Measurements from ENCODE around the gene WNT8A.
"Not testable (repeated sequence)": the region's sequence is repeated elsewhere in the genome, so short reads cannot be mapped to it uniquely, and the experiment has no call there.

WNT8A gene

GRCh38 chr5:138038826-138039225, 45.0 kb upstream of the WNT8A start:
- Histone ChIP-seq H3K27me3 (ENCODE audit: low read depth, low read length) (no peaks in the 10 kb centered on the region), H3K4me1 (ENCODE audit: low read length) (peaks cover 56% of the 10 kb centered on the region), H3K9me3 (ENCODE audit: insufficient read depth, low read length) (no peaks in the 10 kb centered on the region), H3K36me3 (replicated peaks; ENCODE audit: low read depth, low read length) (no peaks in the 10 kb centered on the region), H3K4me3 (ENCODE audit: low read length) (no peak overlapping the region), H2AFZ (ENCODE audit: low read depth, low read length) (no peak overlapping the region), H3K9ac (ENCODE audit: low read length) (peak overlapping the region; percentile 42; the same call in 1 of the 2 replicates), H3K4me2 (ENCODE audit: low read length) (peak overlapping the region; percentile 79), H3K79me2 (ENCODE audit: low read length) (no peaks in the 10 kb centered on the region), H4K20me1 (ENCODE audit: insufficient read depth, low read length) (no peaks in the 10 kb centered on the region), H3K27ac (ENCODE audit: low read length) (peak overlapping the region; percentile 90)
- TF ChIP-seq CTCF (IDR thresholded peaks at IDR 0.05; ENCODE audit: low read depth, low read length), result no peak
- no peak for TF ChIP-seq EZH2phosphoT487 (IDR thresholded peaks at IDR 0.05; ENCODE audit: low read depth)

DNA sequence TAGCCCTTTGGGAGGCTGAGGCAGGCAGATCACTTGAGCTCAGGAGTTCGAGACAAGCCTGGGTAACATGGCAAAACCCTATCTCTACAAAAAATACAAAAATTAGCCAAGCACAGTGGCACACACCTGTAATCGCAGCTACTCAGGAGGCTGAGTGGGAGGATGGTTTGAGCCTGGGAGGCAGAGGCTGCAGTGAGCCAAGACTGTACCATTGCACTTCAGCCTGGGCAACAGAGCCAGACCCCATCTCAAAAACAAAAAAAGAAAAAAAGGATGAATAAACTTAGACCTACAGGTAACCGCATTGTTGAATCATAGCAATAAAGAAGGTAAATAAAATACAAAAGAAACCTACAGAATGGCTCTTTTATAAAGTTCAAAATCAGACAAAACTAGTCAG, 38.5 kb upstream of the WNT8A start:
- H3K4me2 ChIP-seq (ENCODE audit: low read length); H3K9ac ChIP-seq (ENCODE audit: low read length); H3K27ac ChIP-seq (ENCODE audit: low read length); H3K36me3 ChIP-seq (replicated peaks; ENCODE audit: low read depth, low read length); H4K20me1 ChIP-seq (ENCODE audit: insufficient read depth, low read length); H2AFZ ChIP-seq (ENCODE audit: low read depth, low read length); H3K4me3 ChIP-seq (ENCODE audit: low read length); H3K27me3 ChIP-seq (ENCODE audit: low read depth, low read length); H3K9me3 ChIP-seq (ENCODE audit: insufficient read depth, low read length); H3K79me2 ChIP-seq (ENCODE audit: low read length): not testable (repeated sequence)
- H3K4me1 ChIP-seq (ENCODE audit: low read length), result peaks cover 13% of the 10 kb centered on the region

- Histone ChIP-seq H3K4me1 (ENCODE audit: low read length) (peaks cover 10% of the 10 kb centered on the region), H3K9me3 (ENCODE audit: insufficient read depth, low read length) (no peaks in the 10 kb centered on the region), H3K36me3 (replicated peaks; ENCODE audit: low read depth, low read length) (no peaks in the 10 kb centered on the region), H2AFZ (ENCODE audit: low read depth, low read length) (no peak overlapping the region), H3K27me3 (ENCODE audit: low read depth, low read length) (no peaks in the 10 kb centered on the region), H3K9ac (ENCODE audit: low read length) (no peak overlapping the region), H3K4me3 (ENCODE audit: low read length) (no peak overlapping the region), H3K27ac (ENCODE audit: low read length) (no peak overlapping the region), H4K20me1 (ENCODE audit: insufficient read depth, low read length) (no peaks in the 10 kb centered on the region), H3K79me2 (ENCODE audit: low read length) (no peaks in the 10 kb centered on the region), H3K4me2 (ENCODE audit: low read length) (no peak overlapping the region)
- no peak for TF ChIP-seq CTCF (IDR thresholded peaks at IDR 0.05; ENCODE audit: low read depth, low read length)
- no peak for TF ChIP-seq EZH2phosphoT487 (IDR thresholded peaks at IDR 0.05; ENCODE audit: low read depth)
Observed at GRCh38 chr5:138051441-138052296, 32.2 kb upstream of the WNT8A start.

DNA sequence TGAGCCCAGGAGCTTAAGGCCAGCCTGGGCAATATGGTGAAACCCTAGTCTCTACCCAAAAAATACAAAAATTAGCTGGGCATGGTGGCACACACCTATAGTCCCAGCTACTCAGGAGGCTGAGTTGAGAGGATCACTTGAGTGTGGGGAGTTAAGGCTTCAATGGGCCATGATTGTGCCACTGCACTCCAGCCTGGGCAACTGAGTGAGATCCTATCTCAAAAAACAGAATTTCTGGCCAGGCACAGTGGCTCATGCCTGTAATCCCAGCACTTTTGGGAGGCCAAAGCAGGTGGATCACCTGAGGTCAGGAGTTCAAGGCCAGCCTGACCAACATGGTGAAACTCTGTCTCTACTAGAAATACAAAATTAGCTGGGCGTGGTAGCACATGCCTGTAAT, 31.1 kb upstream of the WNT8A start:
- H4K20me1 ChIP-seq (ENCODE audit: insufficient read depth, low read length); H3K4me2 ChIP-seq (ENCODE audit: low read length); H3K27ac ChIP-seq (ENCODE audit: low read length); H3K79me2 ChIP-seq (ENCODE audit: low read length); H2AFZ ChIP-seq (ENCODE audit: low read depth, low read length); H3K4me3 ChIP-seq (ENCODE audit: low read length); H3K9ac ChIP-seq (ENCODE audit: low read length); H3K27me3 ChIP-seq (ENCODE audit: low read depth, low read length); H3K36me3 ChIP-seq (replicated peaks; ENCODE audit: low read depth, low read length); H3K9me3 ChIP-seq (ENCODE audit: insufficient read depth, low read length): not testable (repeated sequence)
- H3K4me1 ChIP-seq (ENCODE audit: low read length), result peaks cover 10% of the 10 kb centered on the region

- no peaks in the 10 kb centered on the region for H3K36me3 ChIP-seq (replicated peaks; ENCODE audit: low read depth, low read length)
- H3K79me2 ChIP-seq (ENCODE audit: low read length), result no peaks in the 10 kb centered on the region
- H3K4me1 ChIP-seq (ENCODE audit: low read length), result peaks cover 10% of the 10 kb centered on the region
- no peaks in the 10 kb centered on the region for H3K27me3 ChIP-seq (ENCODE audit: low read depth, low read length)
- no peak for TF ChIP-seq EZH2phosphoT487 (IDR thresholded peaks at IDR 0.05; ENCODE audit: low read depth)
- no peak for TF ChIP-seq CTCF (IDR thresholded peaks at IDR 0.05; ENCODE audit: low read depth, low read length)
- H3K4me2 ChIP-seq (ENCODE audit: low read length), result peak overlapping the region; percentile 14; the same call in 1 of the 2 replicates
- H2AFZ ChIP-seq (ENCODE audit: low read depth, low read length), result peak overlapping the region; percentile 59; the same call in 1 of the 2 replicates
- no peaks in the 10 kb centered on the region for H3K9me3 ChIP-seq (ENCODE audit: insufficient read depth, low read length)
- H3K27ac ChIP-seq (ENCODE audit: low read length), result no peak overlapping the region
- no peak overlapping the region for H3K9ac ChIP-seq (ENCODE audit: low read length)
- H3K4me3 ChIP-seq (ENCODE audit: low read length), result no peak overlapping the region
- H4K20me1 ChIP-seq (ENCODE audit: insufficient read depth, low read length), result no peaks in the 10 kb centered on the region
Observed at GRCh38 chr5:138053554-138053953, 30.3 kb upstream of the WNT8A start.

All from OCI-LY3 (cell line).